Activated B cell treated with CpG ODN at 0.5 μM for 24 hours (primary cell): Measurements from ENCODE around the gene ANKRD6. TPM values are rescaled to one million over a fixed set of nuclear protein-coding genes. Genes with fewer than 3 reads are reported as not detected.
A peak's percentile ranks its signal among the peaks of the same experiment; 100 is the strongest.

Source experiments
- ATAC-seq: fragments of 200-7000 bp; cut with Tn5 transposase; one replicate; pipeline ENCODE4 v1.10.0; 2021; ENCODE audit warnings: low read depth, mild to moderate bottlenecking, moderate library complexity
- CTCF ChIA-PET: fragments of 350-600 bp; sonication (Branson Sonifier 250); formaldehyde crosslinking; loops from one replicate; lab custom pipeline; 2021; ENCODE audit warnings: antibody characterized with exemption; lab: Charles Lee
- POLR2A ChIA-PET: fragments of 350-600 bp; sonication (Branson Sonifier 250); formaldehyde crosslinking; loops from one replicate; lab custom pipeline; 2021; ENCODE audit warnings: antibody characterized with exemption; lab: Charles Lee
- DNase-seq: peaks from one replicate; pipeline ENCODE4 v3.0.0; 2022
- H3K27ac Mint-ChIP-seq: one replicate; pipeline ENCODE4 v1.8.0; 2020; ENCODE audit warnings: mixed read lengths
- H3K27me3 Mint-ChIP-seq: one replicate; pipeline ENCODE4 v1.8.0; 2021; ENCODE audit warnings: mixed read lengths
- H3K36me3 Mint-ChIP-seq: one replicate; pipeline ENCODE4 v1.8.0; 2021; ENCODE audit warnings: low read depth, mixed read lengths
- H3K4me1 Mint-ChIP-seq: one replicate; pipeline ENCODE4 v1.8.0; 2021; ENCODE audit warnings: mixed read lengths
- H3K4me3 Mint-ChIP-seq: one replicate; pipeline ENCODE4 v1.8.0; 2020; ENCODE audit warnings: mild to moderate bottlenecking, mixed read lengths
- H3K9me3 Mint-ChIP-seq: one replicate; pipeline ENCODE4 v1.8.0; 2020; ENCODE audit warnings: mixed read lengths
- intact Hi-C: fragments of 100-400 bp; cut with micrococcal nuclease; formaldehyde crosslinking; loops from one replicate; pipeline ENCODE4 v1.15.1; 2024
- total RNA-seq: library from RNA; stranded (reverse); gene quantifications from 2 replicates; pipeline ENCODE4 v1.2.3, GENCODE V29; 2022
- TF ChIP-seq, protein P1 (sequence below): fragments of 200-600 bp; IDR thresholded peaks from one replicate; pipeline ENCODE4 v1.8.0; 2022; ENCODE audit warnings: antibody characterized with exemption, mild to moderate bottlenecking

ANKRD6 gene
- total RNA-seq, 1 donor from 2014 or later = 9.6 TPM

DNA sequence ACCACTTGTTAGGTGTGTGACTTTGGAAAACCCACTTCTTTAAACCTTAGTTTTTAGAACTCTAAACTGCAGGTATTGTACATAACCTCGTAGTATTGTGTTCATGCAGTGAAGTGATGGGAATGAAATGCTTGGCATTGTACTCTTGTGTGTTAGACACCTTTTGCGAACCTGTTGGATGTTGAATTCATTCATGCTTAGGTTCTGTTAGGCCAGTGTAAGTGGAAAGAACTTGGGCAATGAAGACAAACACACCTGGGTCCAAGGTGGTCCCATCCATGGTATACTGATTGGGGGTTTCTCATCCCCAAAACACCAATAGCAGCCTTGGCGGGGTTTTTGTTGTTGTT is 1.2 kb downstream of the ANKRD6 start:
- Mint-ChIP-seq H3K27me3 (no peaks in the 10 kb centered on the region), H3K4me1 (peaks cover 11% of the 10 kb centered on the region), H3K9me3 (no peaks in the 10 kb centered on the region), H3K4me3 (peak overlapping the region; percentile 86), H3K27ac (peak overlapping the region; percentile 41), H3K36me3 (no peaks in the 10 kb centered on the region)
- TF ChIP-seq, protein P1, sequence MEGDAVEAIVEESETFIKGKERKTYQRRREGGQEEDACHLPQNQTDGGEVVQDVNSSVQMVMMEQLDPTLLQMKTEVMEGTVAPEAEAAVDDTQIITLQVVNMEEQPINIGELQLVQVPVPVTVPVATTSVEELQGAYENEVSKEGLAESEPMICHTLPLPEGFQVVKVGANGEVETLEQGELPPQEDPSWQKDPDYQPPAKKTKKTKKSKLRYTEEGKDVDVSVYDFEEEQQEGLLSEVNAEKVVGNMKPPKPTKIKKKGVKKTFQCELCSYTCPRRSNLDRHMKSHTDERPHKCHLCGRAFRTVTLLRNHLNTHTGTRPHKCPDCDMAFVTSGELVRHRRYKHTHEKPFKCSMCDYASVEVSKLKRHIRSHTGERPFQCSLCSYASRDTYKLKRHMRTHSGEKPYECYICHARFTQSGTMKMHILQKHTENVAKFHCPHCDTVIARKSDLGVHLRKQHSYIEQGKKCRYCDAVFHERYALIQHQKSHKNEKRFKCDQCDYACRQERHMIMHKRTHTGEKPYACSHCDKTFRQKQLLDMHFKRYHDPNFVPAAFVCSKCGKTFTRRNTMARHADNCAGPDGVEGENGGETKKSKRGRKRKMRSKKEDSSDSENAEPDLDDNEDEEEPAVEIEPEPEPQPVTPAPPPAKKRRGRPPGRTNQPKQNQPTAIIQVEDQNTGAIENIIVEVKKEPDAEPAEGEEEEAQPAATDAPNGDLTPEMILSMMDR = no peak
- no peak for DNase-seq
- ChIA-PET CTCF (interaction anchor here (0.7 to 1.5 kb wide), 5 partner anchors 62 to 183 kb away, joined by 3 to 7 read pairs (median 4); no protein-coding TSS in a partner anchor), POLR2A (interaction anchor here (0.9 to 1.3 kb wide), 2 partner anchors 165 to 204 kb away, joined by 3 to 6 read pairs; partner anchors contain the start of gene LYRM2)
- ATAC-seq = no peak
- intact Hi-C loops = loop anchor here (5.0 to 10.0 kb wide), 3 partner anchors 271 to 781 kb away; no protein-coding TSS in a partner anchor

DNA sequence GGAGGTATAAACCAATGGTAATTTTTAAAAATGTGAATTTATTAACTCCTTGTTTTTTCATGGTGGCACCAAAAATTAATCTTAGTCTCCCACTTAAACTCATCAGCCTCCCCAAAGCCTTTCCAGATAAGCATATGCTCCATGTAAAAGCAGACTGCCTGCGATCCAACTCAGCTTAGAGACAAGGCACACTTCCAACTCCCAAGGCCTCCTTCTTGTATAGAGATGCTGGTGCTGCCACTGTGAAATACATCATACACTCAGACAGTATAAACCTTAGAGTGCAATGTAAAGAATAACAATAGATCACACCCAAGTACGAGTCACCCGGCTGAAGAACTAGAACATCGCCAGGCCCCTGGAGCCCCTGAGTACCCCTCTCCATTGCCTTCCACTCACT is 2.0 kb downstream of the ANKRD6 start:
- TF ChIP-seq, protein P1 = no peak
- Mint-ChIP-seq H3K27me3 (no peaks in the 10 kb centered on the region), H3K36me3 (no peaks in the 10 kb centered on the region), H3K4me3 (no peak overlapping the region), H3K9me3 (no peaks in the 10 kb centered on the region), H3K27ac (no peak overlapping the region), H3K4me1 (peaks cover 11% of the 10 kb centered on the region)
- no peak for ATAC-seq
- POLR2A ChIA-PET = interaction anchor here (1.3 kb wide), 1 partner anchor 203 kb away, joined by 6 read pairs; the partner anchor contains the start of gene LYRM2
- no peak for DNase-seq
- intact Hi-C loops = loop anchor here (5.0 to 10.0 kb wide), 3 partner anchors 270 to 780 kb away; no protein-coding TSS in a partner anchor
- CTCF ChIA-PET = interaction anchor here (1.3 kb wide), 1 partner anchor 174 kb away, joined by 6 read pairs; no protein-coding TSS in a partner anchor

DNA sequence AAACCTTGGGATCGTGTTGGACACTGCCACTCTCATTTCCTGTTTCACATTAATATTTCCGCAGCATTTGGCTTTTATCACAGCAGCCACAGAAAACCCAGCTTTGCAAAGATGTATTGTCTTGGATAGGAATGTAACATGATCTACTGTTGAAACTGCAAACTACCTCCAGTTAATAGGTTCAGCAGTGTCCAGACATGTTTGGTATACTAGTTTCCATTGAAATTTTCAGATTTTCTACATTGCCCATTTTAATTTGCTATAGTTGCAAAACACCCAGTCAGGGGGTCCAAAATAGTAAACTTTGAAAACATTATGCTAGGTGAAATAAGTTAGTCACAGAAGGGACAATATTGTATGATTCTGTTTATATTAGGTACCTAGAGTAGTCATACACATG is 3.3 kb downstream of the ANKRD6 start:
- intact Hi-C loops = loop anchor here (10.0 kb wide), 2 partner anchors 269 to 779 kb away; no protein-coding TSS in a partner anchor

DNA sequence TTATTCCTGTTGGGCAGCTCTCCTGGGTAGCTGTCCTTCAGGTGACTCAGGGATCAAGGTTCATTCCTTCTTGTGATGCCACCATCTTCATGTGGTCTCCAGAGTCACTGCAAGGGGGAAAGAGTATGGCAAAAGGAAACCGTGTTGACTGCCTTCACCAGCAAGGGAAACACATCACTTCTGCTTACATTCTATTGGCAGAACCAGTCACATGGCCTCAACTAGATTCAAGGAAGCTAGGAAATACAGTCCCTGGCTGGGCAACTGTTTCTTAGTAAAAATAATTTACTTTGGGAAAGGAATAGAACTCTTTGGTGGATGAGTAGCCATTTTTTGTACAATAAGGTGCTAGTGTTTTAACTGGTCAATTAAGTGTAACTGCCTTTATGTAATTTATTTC is 5.3 kb downstream of the ANKRD6 start:
- Mint-ChIP-seq H3K9me3 (no peaks in the 10 kb centered on the region), H3K4me3 (no peak overlapping the region), H3K36me3 (no peaks in the 10 kb centered on the region), H3K27ac (no peak overlapping the region), H3K4me1 (peaks cover 5% of the 10 kb centered on the region), H3K27me3 (no peaks in the 10 kb centered on the region)
- ChIA-PET CTCF (interaction anchor here (2.7 kb wide), 1 partner anchor 172 kb away, joined by 13 read pairs; no protein-coding TSS in a partner anchor), POLR2A (no interaction called here)
- ATAC-seq (no peak), DNase-seq (no peak)
- TF ChIP-seq, protein P1 = no peak
- intact Hi-C loops = loop anchor here (10.0 kb wide), 2 partner anchors 267 to 777 kb away; no protein-coding TSS in a partner anchor

More for the DNA sequence above, 3.3 kb downstream of the ANKRD6 start:
- Mint-ChIP-seq H3K4me3 (no peak overlapping the region), H3K36me3 (no peaks in the 10 kb centered on the region), H3K4me1 (peaks cover 11% of the 10 kb centered on the region), H3K27me3 (no peaks in the 10 kb centered on the region), H3K9me3 (no peaks in the 10 kb centered on the region), H3K27ac (peak overlapping the region; percentile 6)
- POLR2A ChIA-PET = no interaction called here
- ATAC-seq (no peak), DNase-seq (no peak)
- TF ChIP-seq, protein P1 = no peak
- CTCF ChIA-PET = interaction anchor here (0.9 to 2.7 kb wide), 2 partner anchors 173 to 174 kb away, joined by 3 to 13 read pairs; no protein-coding TSS in a partner anchor

DNA sequence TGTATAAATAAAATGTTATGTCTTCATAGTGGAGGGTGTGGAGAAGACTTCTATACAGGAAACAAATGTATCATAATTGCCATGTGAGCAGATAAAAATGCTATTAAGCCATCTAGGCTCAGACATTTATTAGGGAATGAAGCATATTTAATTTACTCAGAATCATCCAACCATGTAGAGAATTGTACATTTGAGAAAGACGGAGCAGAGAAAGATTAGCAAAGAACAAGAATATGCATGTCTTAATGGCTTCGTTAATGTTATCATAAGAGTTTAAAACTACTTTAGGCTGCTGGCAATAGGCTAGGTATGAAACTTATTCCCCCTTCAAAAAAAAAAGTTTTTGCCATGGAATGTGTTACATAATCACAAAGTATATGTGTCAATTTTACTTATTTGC is 6.1 kb downstream of the ANKRD6 start:
- TF ChIP-seq, protein P1 = no peak
- no peak overlapping the region for H3K27ac Mint-ChIP-seq
- POLR2A ChIA-PET = no interaction called here
- H3K36me3 Mint-ChIP-seq = no peaks in the 10 kb centered on the region
- CTCF ChIA-PET = no interaction called here
- H3K27me3 Mint-ChIP-seq = no peaks in the 10 kb centered on the region
- no peaks in the 10 kb centered on the region for H3K9me3 Mint-ChIP-seq
- no peak overlapping the region for H3K4me3 Mint-ChIP-seq
- ATAC-seq (no peak), DNase-seq (no peak)
- peaks cover 2% of the 10 kb centered on the region for H3K4me1 Mint-ChIP-seq
- intact Hi-C loops = loop anchor here (10.0 kb wide), 2 partner anchors 266 to 776 kb away; no protein-coding TSS in a partner anchor
